Measurements from ENCODE around the gene SFXN2.

SFXN2 gene

DNA sequence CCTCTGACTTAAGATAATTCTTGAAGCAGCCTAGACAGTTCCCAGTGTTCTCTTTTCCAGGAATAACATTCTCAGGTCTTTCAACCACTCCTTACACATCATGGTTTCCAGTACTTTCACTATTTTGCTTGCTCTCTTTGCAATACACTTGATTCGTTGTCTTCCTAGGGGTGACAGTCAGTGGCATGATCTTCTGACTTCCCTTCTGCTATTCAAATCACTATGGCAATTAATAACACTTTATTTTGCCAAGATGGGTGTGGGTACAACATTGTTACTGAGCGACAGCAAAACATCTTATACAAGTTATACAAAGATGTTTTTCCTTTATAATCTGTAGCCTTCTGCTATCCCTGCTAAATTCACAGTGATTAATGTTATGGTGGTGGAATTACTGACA lies 15.5 kb upstream of the SFXN2 start:
- Histone ChIP-seq H3K4ac (ENCODE audit: low read depth, low read length) (no peak overlapping the region), H3K4me1 (ENCODE audit: control insufficient read depth in 1 of 2, insufficient read depth in 2 of 2, low read length in 2 of 2) (no peaks in the 10 kb centered on the region), H2AK5ac (ENCODE audit: low read length) (no peak overlapping the region), H2BK12ac (ENCODE audit: low read length) (no peak overlapping the region), H4K91ac (ENCODE audit: low read depth, low read length) (no peak overlapping the region), H3K23ac (ENCODE audit: low read length) (no peak overlapping the region), H2AFZ (ENCODE audit: insufficient read depth, low read length, poor library complexity) (no peak overlapping the region), H3K27ac (ENCODE audit: low read depth, low read length) (no peak overlapping the region), H3K4me3 (ENCODE audit: low read depth, low read length) (no peak overlapping the region), H3K18ac (ENCODE audit: low read length) (no peak overlapping the region), H2BK120ac (ENCODE audit: insufficient read depth, low read length, poor library complexity) (no peak overlapping the region), H4K12ac (ENCODE audit: low read depth, low read length) (no peak overlapping the region), H3K79me2 (ENCODE audit: control insufficient read depth, insufficient read depth, low read length, poor library complexity) (no peaks in the 10 kb centered on the region), H3K14ac (ENCODE audit: low read length) (no peak overlapping the region), H3K27me3 (ENCODE audit: insufficient read depth, low read length) (no peaks in the 10 kb centered on the region), H3K9me3 (ENCODE audit: insufficient read depth, low read depth, low read length) (no peaks in the 10 kb centered on the region), H3K9ac (ENCODE audit: low read length) (no peak overlapping the region), H4K8ac (ENCODE audit: low read depth, low read length) (no peak overlapping the region), H3K4me2 (ENCODE audit: low read length) (no peak overlapping the region), H2BK5ac (ENCODE audit: low read depth, low read length, poor library complexity) (no peak overlapping the region), H3K36me3 (ENCODE audit: control insufficient read depth in 1 of 2, insufficient read depth in 2 of 2, low read length in 2 of 2) (peaks cover 3 to 10% of the 10 kb centered on the region in 2 experiments), H3K79me1 (ENCODE audit: low read length) (no peaks in the 10 kb centered on the region)
- no CpG with 5 or more reads among the region's 2 CpGs for WGBS (ENCODE audit: extremely low coverage, insufficient coverage, insufficient read length)
- DNase-seq: no peak

DNA sequence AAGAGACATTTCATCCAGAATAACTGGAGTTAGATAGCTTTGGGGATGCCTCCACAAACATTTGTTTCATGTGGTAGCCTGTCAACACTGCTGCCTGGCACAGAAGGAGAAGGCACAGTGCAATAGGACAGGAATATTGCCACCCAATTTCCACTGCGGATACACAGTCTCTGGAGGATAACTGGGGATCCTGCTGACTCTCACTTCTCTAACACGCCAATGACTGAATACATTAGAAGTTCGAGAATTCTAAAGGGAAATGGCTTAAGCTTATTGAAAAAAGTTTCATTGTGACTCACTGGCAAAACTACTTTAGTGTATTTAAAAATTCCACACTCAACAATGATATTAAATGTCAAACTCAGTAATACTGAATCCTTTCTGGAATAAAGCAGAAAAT lies 13.2 kb upstream of the SFXN2 start:
- Histone ChIP-seq H4K91ac (ENCODE audit: low read depth, low read length) (no peak overlapping the region), H2BK12ac (ENCODE audit: low read length) (no peak overlapping the region), H2BK5ac (ENCODE audit: low read depth, low read length, poor library complexity) (no peak overlapping the region), H3K9ac (ENCODE audit: low read length) (peak overlapping the region; percentile 45), H3K4me2 (ENCODE audit: low read length) (no peak overlapping the region), H3K18ac (ENCODE audit: low read length) (no peak overlapping the region), H3K79me2 (ENCODE audit: control insufficient read depth, insufficient read depth, low read length, poor library complexity) (no peaks in the 10 kb centered on the region), H3K36me3 (ENCODE audit: control insufficient read depth in 1 of 2, insufficient read depth in 2 of 2, low read length in 2 of 2) (peaks cover 2 to 8% of the 10 kb centered on the region in 2 experiments), H3K79me1 (ENCODE audit: low read length) (no peaks in the 10 kb centered on the region), H3K27ac (ENCODE audit: low read depth, low read length) (no peak overlapping the region), H3K9me3 (ENCODE audit: insufficient read depth, low read depth, low read length) (no peaks in the 10 kb centered on the region), H3K4me3 (ENCODE audit: low read depth, low read length) (no peak overlapping the region), H2BK120ac (ENCODE audit: insufficient read depth, low read length, poor library complexity) (no peak overlapping the region), H3K4ac (ENCODE audit: low read depth, low read length) (no peak overlapping the region), H2AFZ (ENCODE audit: insufficient read depth, low read length, poor library complexity) (no peak overlapping the region), H3K27me3 (ENCODE audit: insufficient read depth, low read length) (no peaks in the 10 kb centered on the region), H2AK5ac (ENCODE audit: low read length) (no peak overlapping the region), H4K8ac (ENCODE audit: low read depth, low read length) (no peak overlapping the region), H3K4me1 (ENCODE audit: control insufficient read depth in 1 of 2, insufficient read depth in 2 of 2, low read length in 2 of 2) (no peaks in the 10 kb centered on the region), H4K12ac (ENCODE audit: low read depth, low read length) (no peak overlapping the region), H3K23ac (ENCODE audit: low read length) (no peak overlapping the region), H3K14ac (ENCODE audit: low read length) (no peak overlapping the region)
- DNase-seq: no peak
- no CpG with 5 or more reads among the region's 3 CpGs for WGBS (ENCODE audit: extremely low coverage, insufficient coverage, insufficient read length)

DNA sequence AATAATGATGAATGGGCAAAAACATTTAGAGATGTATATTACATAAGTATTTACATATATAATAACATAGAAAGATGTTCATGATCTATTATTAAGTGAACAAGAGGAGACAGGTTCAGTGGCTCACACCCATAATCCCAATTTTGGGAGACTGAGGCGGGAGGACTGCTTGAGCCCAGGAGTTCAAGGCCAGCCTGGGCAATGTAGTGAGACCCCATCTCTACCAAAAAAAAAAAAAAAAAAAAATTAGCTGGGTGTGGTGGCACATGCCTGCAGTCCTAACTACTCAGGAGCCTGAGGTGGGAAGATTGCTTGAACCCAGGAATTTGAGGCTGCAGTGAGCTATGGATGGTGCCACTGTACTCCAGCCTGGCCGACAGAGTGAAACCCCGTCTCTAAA lies 12.6 kb upstream of the SFXN2 start:
- no peak overlapping the region for H2BK12ac ChIP-seq (ENCODE audit: low read length)
- no peak overlapping the region for H2BK5ac ChIP-seq (ENCODE audit: low read depth, low read length, poor library complexity)
- no peaks in the 10 kb centered on the region for H3K79me2 ChIP-seq (ENCODE audit: control insufficient read depth, insufficient read depth, low read length, poor library complexity)
- no peak overlapping the region for H3K4ac ChIP-seq (ENCODE audit: low read depth, low read length)
- no peak overlapping the region for H2AK5ac ChIP-seq (ENCODE audit: low read length)
- H3K4me3 ChIP-seq (ENCODE audit: low read depth, low read length): no peak overlapping the region
- H3K79me1 ChIP-seq (ENCODE audit: low read length): no peaks in the 10 kb centered on the region
- H3K18ac ChIP-seq (ENCODE audit: low read length): no peak overlapping the region
- H4K8ac ChIP-seq (ENCODE audit: low read depth, low read length): no peak overlapping the region
- H4K12ac ChIP-seq (ENCODE audit: low read depth, low read length): no peak overlapping the region
- H3K14ac ChIP-seq (ENCODE audit: low read length): no peak overlapping the region
- no peak overlapping the region for H4K91ac ChIP-seq (ENCODE audit: low read depth, low read length)
- DNase-seq: no peak
- WGBS (ENCODE audit: extremely low coverage, insufficient coverage, insufficient read length): no CpG with 5 or more reads among the region's 3 CpGs
- H3K27me3 ChIP-seq (ENCODE audit: insufficient read depth, low read length): no peaks in the 10 kb centered on the region
- no peak overlapping the region for H3K9ac ChIP-seq (ENCODE audit: low read length)
- H3K23ac ChIP-seq (ENCODE audit: low read length): no peak overlapping the region
- no peak overlapping the region for H3K27ac ChIP-seq (ENCODE audit: low read depth, low read length)
- no peaks in the 10 kb centered on the region for H3K4me1 ChIP-seq (ENCODE audit: control insufficient read depth in 1 of 2, insufficient read depth in 2 of 2, low read length in 2 of 2)
- H3K9me3 ChIP-seq (ENCODE audit: insufficient read depth, low read depth, low read length): no peaks in the 10 kb centered on the region
- H3K36me3 ChIP-seq (ENCODE audit: control insufficient read depth in 1 of 2, insufficient read depth in 2 of 2, low read length in 2 of 2): peaks cover 2 to 4% of the 10 kb centered on the region in 2 experiments
- H2AFZ ChIP-seq (ENCODE audit: insufficient read depth, low read length, poor library complexity): no peak overlapping the region
- no peak overlapping the region for H3K4me2 ChIP-seq (ENCODE audit: low read length)
- H2BK120ac ChIP-seq (ENCODE audit: insufficient read depth, low read length, poor library complexity): no peak overlapping the region

DNA sequence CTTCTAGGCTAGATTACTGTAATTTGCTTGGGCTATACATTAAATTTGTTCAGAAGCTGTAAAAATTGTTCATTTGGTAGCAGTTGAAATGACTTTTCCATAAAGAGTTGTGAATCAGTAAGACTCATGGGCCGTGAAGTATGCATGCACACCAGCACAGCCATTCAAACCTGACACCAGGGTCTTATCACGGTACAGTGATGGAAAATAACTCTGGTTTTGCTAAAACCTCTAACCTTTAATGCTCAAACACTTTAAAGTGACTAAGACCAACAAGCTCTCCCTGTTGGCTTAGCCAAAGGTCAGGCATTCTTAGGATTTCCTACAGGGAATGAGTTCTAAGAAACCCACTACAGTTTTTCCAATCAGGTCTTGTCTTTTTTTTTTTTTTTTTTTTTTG lies 11.7 kb upstream of the SFXN2 start:
- WGBS (ENCODE audit: extremely low coverage, insufficient coverage, insufficient read length): no CpG with 5 or more reads among the region's 2 CpGs

More for the DNA sequence above, 11.7 kb upstream of the SFXN2 start:
- no peaks in the 10 kb centered on the region for H3K4me1 ChIP-seq (ENCODE audit: control insufficient read depth in 1 of 2, insufficient read depth in 2 of 2, low read length in 2 of 2)
- H2AK5ac ChIP-seq (ENCODE audit: low read length): no peak overlapping the region
- H3K23ac ChIP-seq (ENCODE audit: low read length): no peak overlapping the region
- H2AFZ ChIP-seq (ENCODE audit: insufficient read depth, low read length, poor library complexity): no peak overlapping the region
- H3K4me3 ChIP-seq (ENCODE audit: low read depth, low read length): no peak overlapping the region
- no peak overlapping the region for H4K12ac ChIP-seq (ENCODE audit: low read depth, low read length)
- no peaks in the 10 kb centered on the region for H3K79me2 ChIP-seq (ENCODE audit: control insufficient read depth, insufficient read depth, low read length, poor library complexity)
- H4K91ac ChIP-seq (ENCODE audit: low read depth, low read length): no peak overlapping the region
- no peak overlapping the region for H2BK5ac ChIP-seq (ENCODE audit: low read depth, low read length, poor library complexity)
- H3K36me3 ChIP-seq (ENCODE audit: control insufficient read depth in 1 of 2, insufficient read depth in 2 of 2, low read length in 2 of 2): peaks cover 2 to 4% of the 10 kb centered on the region in 2 experiments
- H3K4me2 ChIP-seq (ENCODE audit: low read length): no peak overlapping the region
- H3K18ac ChIP-seq (ENCODE audit: low read length): no peak overlapping the region
- H3K27me3 ChIP-seq (ENCODE audit: insufficient read depth, low read length): no peaks in the 10 kb centered on the region
- no peak overlapping the region for H3K27ac ChIP-seq (ENCODE audit: low read depth, low read length)
- DNase-seq: no peak
- H3K9me3 ChIP-seq (ENCODE audit: insufficient read depth, low read depth, low read length): no peaks in the 10 kb centered on the region
- H2BK12ac ChIP-seq (ENCODE audit: low read length): no peak overlapping the region
- H3K14ac ChIP-seq (ENCODE audit: low read length): no peak overlapping the region
- no peak overlapping the region for H4K8ac ChIP-seq (ENCODE audit: low read depth, low read length)
- no peak overlapping the region for H3K4ac ChIP-seq (ENCODE audit: low read depth, low read length)
- no peak overlapping the region for H3K9ac ChIP-seq (ENCODE audit: low read length)
- H2BK120ac ChIP-seq (ENCODE audit: insufficient read depth, low read length, poor library complexity): no peak overlapping the region
- H3K79me1 ChIP-seq (ENCODE audit: low read length): no peaks in the 10 kb centered on the region
